Measurements from ENCODE around the gene OR10P1. TPM values are rescaled to one million over a fixed set of nuclear protein-coding genes. Genes with fewer than 3 reads are reported as not detected.
"Not testable (repeated sequence)": the region's sequence is repeated elsewhere in the genome, so short reads cannot be mapped to it uniquely, and the experiment has no call there.

OR10P1 gene, protein sequence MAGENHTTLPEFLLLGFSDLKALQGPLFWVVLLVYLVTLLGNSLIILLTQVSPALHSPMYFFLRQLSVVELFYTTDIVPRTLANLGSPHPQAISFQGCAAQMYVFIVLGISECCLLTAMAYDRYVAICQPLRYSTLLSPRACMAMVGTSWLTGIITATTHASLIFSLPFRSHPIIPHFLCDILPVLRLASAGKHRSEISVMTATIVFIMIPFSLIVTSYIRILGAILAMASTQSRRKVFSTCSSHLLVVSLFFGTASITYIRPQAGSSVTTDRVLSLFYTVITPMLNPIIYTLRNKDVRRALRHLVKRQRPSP
- total RNA-seq = not detected

DNA sequence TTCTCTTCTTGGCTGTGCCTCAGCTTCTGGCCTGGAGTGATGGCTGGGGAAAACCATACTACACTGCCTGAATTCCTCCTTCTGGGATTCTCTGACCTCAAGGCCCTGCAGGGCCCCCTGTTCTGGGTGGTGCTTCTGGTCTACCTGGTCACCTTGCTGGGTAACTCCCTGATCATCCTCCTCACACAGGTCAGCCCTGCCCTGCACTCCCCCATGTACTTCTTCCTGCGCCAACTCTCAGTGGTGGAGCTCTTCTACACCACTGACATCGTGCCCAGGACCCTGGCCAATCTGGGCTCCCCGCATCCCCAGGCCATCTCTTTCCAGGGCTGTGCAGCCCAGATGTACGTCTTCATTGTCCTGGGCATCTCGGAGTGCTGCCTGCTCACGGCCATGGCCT is at the start of gene OR10P1:
Gene OR10P1, plus strand, starts transcription at position 40 of the 400 bp plus-strand sequence. Its CDS starts 0 bp downstream, at position 40.
- Histone ChIP-seq H3K27ac (no peak within 1 kb of the TSS), H3K9me3 (no peaks in the 10 kb centered on the region), H3K36me3 (no peaks in the 10 kb centered on the region), H3K27me3 (replicated peaks; ENCODE audit: insufficient read depth) (no peaks in the 10 kb centered on the region), H3K4me1 (replicated peaks) (no peaks in the 10 kb centered on the region), H3K4me3 (no peak within 1 kb of the TSS)
- intact Hi-C loops (cut with DNase I) = no loop called here
- TF ChIP-seq, protein P1, sequence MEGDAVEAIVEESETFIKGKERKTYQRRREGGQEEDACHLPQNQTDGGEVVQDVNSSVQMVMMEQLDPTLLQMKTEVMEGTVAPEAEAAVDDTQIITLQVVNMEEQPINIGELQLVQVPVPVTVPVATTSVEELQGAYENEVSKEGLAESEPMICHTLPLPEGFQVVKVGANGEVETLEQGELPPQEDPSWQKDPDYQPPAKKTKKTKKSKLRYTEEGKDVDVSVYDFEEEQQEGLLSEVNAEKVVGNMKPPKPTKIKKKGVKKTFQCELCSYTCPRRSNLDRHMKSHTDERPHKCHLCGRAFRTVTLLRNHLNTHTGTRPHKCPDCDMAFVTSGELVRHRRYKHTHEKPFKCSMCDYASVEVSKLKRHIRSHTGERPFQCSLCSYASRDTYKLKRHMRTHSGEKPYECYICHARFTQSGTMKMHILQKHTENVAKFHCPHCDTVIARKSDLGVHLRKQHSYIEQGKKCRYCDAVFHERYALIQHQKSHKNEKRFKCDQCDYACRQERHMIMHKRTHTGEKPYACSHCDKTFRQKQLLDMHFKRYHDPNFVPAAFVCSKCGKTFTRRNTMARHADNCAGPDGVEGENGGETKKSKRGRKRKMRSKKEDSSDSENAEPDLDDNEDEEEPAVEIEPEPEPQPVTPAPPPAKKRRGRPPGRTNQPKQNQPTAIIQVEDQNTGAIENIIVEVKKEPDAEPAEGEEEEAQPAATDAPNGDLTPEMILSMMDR (IDR thresholded peaks at IDR 0.05) = no peak
- TF ChIP-seq POLR2AphosphoS5 (IDR thresholded peaks at IDR 0.05) (no peak), POLR2A (IDR thresholded peaks at IDR 0.05) (no peak)
- 96% methylated on average over 6 of the region's 6 CpGs for WGBS
- DNase-seq (ENCODE audit: low spot score) = no peak

DNA sequence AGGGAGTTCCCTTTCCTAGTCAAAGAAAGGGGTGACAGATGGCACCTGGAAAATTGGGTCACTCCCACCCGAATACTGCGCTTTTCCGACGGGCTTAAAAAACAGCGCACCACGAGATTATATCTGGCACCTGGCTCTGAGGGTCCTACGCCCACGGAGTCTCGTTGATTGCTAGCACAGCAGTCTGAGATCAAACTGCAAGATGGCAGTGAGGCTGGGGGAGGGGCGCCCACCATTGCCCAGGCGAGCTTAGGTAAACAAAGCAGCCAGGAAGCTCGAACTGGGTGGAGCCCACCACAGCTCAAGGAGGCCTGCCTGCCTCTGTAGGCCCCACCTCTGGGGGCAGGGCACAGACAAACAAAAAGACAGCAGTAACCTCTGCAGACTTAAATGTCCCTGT is 46.5 kb upstream of the OR10P1 start:
- 60% methylated on average over 11 of the region's 12 CpGs for WGBS
- DNase-seq (ENCODE audit: low spot score); H3K4me3 ChIP-seq; H3K27me3 ChIP-seq (replicated peaks; ENCODE audit: insufficient read depth); intact Hi-C loops (cut with DNase I); H3K36me3 ChIP-seq; H3K4me1 ChIP-seq (replicated peaks); H3K9me3 ChIP-seq; H3K27ac ChIP-seq: not testable (repeated sequence)

DNA sequence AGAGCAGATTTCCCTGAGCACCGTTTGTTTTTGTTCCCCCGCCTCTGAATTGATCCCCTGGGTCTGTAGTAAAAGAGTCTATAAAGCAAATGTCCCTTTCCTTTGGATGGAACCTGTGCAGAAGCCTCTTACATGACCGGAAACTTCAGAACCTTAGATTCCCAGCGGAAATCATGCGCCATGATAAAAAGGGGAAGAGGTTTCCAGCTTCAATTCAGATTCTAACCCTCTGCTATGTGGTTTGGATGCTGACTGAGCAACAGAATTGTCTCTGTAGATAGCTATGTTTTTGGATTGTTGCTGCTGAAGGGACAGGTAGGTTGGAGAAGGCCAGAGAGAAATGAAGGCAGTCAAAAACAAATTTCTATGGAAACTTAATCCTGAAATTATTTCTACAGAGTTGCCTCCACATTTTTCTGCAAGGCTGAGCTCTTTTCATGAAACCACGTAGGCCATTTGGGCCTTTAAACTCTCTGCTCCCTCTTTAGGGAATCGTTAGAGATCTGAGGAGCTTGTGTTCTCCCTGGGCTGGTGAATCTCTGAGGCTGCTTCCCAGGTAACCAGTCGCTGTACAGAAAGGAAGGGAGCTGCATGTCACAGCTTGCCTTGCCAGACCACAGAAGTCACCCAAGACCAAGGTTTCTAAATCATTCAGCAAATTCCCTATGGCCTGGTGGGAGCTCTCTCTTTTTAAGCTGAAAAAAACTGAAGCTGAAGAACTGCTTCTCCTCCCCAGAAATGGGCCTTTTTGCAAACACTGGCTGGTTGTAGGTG is 28.7 kb upstream of the OR10P1 start:
- Histone ChIP-seq H3K4me3 (no peak overlapping the region), H3K9me3 (no peaks in the 10 kb centered on the region), H3K27me3 (replicated peaks; ENCODE audit: insufficient read depth) (no peaks in the 10 kb centered on the region), H3K36me3 (no peaks in the 10 kb centered on the region), H3K4me1 (replicated peaks) (no peaks in the 10 kb centered on the region), H3K27ac (no peak overlapping the region)
- 46% methylated on average over 8 of the region's 8 CpGs for WGBS
- intact Hi-C loops (cut with DNase I) = no loop called here
- no peak for DNase-seq (ENCODE audit: low spot score)
- TF ChIP-seq, protein P1 (IDR thresholded peaks at IDR 0.05) = no peak
- no peak for TF ChIP-seq POLR2AphosphoS5 (IDR thresholded peaks at IDR 0.05)
- TF ChIP-seq POLR2A (IDR thresholded peaks at IDR 0.05) = no peak

DNA sequence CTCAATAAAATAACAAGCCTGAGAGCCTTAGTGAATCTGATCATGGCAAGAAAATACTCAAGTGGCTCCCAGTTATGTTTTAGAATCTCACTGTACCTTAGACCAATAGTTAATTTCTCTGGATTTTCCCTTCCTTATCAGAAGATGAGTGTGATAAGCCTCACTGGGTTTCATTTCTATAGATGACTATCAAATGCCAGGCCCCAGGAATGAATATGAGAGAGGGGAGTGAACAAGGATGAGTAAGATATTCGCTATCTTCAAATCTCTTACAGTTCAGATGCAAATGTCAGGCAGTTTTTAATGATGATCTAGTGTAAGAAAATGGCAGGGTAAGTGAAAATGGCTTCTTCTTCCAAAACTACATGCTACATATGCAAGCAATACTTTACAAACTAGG is 26.1 kb upstream of the OR10P1 start:
- WGBS = 96% methylated on average over 1 of the region's 1 CpG
- no peaks in the 10 kb centered on the region for H3K4me1 ChIP-seq (replicated peaks)
- H3K36me3 ChIP-seq = no peaks in the 10 kb centered on the region
- H3K4me3 ChIP-seq = no peak overlapping the region
- TF ChIP-seq, protein P1 (IDR thresholded peaks at IDR 0.05) = no peak
- TF ChIP-seq POLR2AphosphoS5 (IDR thresholded peaks at IDR 0.05) = no peak
- TF ChIP-seq POLR2A (IDR thresholded peaks at IDR 0.05) = no peak
- H3K9me3 ChIP-seq = no peaks in the 10 kb centered on the region
- intact Hi-C loops (cut with DNase I) = no loop called here
- no peaks in the 10 kb centered on the region for H3K27me3 ChIP-seq (replicated peaks; ENCODE audit: insufficient read depth)
- no peak overlapping the region for H3K27ac ChIP-seq
- DNase-seq (ENCODE audit: low spot score) = no peak

DNA sequence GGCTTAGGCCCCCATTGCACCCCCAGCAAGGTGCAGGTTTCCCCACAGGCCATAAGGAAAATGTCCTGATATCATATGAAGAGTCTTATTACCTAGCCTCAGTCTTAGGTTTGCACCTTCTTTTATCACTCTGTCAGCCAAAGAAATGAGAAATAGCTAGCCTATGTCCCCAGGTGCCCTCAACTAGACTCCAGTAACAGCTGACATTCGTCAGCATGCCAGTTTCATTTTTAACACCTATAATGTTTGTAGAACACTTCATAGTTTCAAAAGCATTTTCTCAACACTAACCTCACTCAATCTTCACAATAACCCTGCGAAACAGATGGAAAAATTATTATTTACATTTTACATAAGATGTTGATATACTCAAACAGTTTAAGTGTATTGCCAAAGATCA is 24.0 kb upstream of the OR10P1 start:
- H3K9me3 ChIP-seq = no peaks in the 10 kb centered on the region
- 76% methylated on average over 2 of the region's 2 CpGs for WGBS
- no peak for DNase-seq (ENCODE audit: low spot score)
- intact Hi-C loops (cut with DNase I) = no loop called here
- no peaks in the 10 kb centered on the region for H3K27me3 ChIP-seq (replicated peaks; ENCODE audit: insufficient read depth)
- H3K27ac ChIP-seq = no peak overlapping the region
- H3K36me3 ChIP-seq = no peaks in the 10 kb centered on the region
- TF ChIP-seq POLR2A (IDR thresholded peaks at IDR 0.05) (no peak), POLR2AphosphoS5 (IDR thresholded peaks at IDR 0.05) (no peak)
- TF ChIP-seq, protein P1 (IDR thresholded peaks at IDR 0.05) = no peak
- no peak overlapping the region for H3K4me3 ChIP-seq
- no peaks in the 10 kb centered on the region for H3K4me1 ChIP-seq (replicated peaks)

All from prostate gland (tissue), 2 donors.